Gastrocnemius medialis (tissue), 4 donors: ENCODE results near the gene CHMP1B.

ENCODE experiments used
- CTCF ChIP-seq, 5 experiments: fragments of 450-650 bp in 3 of 5; fragments of 200-600 bp in 2 of 5; sonication (generic) in 2 of 5; IDR thresholded peaks in 4 of 5; conservative IDR thresholded peaks in 1 of 5; 1 replicate in 4 of 5; 2 replicates in 1 of 5; pipeline ENCODE4 v1.5.1; 2016 to 2019; ENCODE audit warnings: antibody characterized with exemption in 5 of 5, mild to moderate bottlenecking in 3 of 5, moderate library complexity in 3 of 5
- POLR2A ChIP-seq, 2 donors: fragments of 450-650 bp; IDR thresholded peaks; one replicate each; pipeline ENCODE4 v1.6.1; 2017; ENCODE audit warnings: antibody characterized with exemption in 2 of 2, mild to moderate bottlenecking in 2 of 2, moderate library complexity in 2 of 2

- TF ChIP-seq CTCF (IDR thresholded peaks at IDR 0.05 in 4 of 5, conservative IDR thresholded peaks at IDR 0.05 in 1 of 5) (no peak), POLR2A (IDR thresholded peaks at IDR 0.05) (no peak)
Measured at GRCh38 chr18:11864471-11864870, 13.3 kb downstream of the CHMP1B start.
